ENCODE data around the gene PMAIP1. TPM values are rescaled to one million over a fixed set of nuclear protein-coding genes. Genes with fewer than 3 reads are reported as not detected.
"Not testable (repeated sequence)": the region's sequence is repeated elsewhere in the genome, so short reads cannot be mapped to it uniquely, and the experiment has no call there.

The PMAIP1 gene
- total RNA-seq, 3 donors from 2014 or later = 1.2 to 2.2 (median 2.1) TPM

DNA sequence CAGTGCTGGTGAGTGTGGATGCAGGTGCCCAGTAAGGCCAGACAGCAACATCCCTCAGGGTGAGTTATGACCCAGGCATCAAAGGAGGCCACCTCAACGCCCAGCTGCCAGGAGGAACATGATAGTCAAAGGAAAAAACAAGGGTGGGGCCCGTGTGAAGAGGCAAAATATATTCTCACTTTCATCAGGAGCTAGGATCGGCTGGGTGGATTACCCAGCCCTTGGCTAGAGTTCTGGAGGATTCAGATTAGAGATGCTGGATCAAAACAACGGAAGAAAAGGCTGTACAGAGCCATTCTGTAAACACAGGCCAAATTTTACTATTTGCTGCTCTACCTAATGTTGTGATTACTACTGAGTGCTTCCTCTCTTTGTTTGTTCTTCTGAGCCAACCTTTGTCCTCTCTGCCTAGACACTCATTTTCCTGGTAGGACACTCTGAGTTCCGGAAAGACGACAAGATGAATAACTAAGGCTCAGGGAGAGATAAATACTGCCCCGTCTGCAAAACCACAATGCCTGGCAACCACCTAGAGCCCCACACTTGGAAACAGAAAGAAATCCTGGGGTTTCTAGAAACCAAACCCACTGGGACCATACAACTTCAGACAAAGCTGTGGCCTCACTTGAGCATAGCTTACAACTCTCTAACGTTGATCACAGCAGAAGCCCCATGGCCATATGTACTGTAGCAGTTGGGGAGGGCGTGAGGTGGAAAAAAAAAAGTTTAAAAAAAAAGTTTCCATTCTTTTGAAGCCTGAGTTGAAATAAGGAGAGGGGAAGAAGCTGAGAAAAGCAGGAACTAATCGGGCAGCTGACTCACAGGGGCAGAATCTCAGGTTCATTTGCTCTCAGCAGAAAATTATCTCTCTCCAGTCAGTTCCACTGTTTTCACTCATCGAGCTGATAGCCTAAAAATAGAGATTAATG is 17.8 kb upstream of the PMAIP1 start:
- Histone ChIP-seq H3K36me3 (ENCODE audit: low read depth) (no peaks in the 10 kb centered on the region), H3K9me3 (no peaks in the 10 kb centered on the region), H3K4me1 (ENCODE audit: low read depth) (peaks cover 16% of the 10 kb centered on the region), H3K4me3 (no peak overlapping the region)
- intact Hi-C loops (cut with DNase I, micrococcal nuclease) = no loop called here
- TF ChIP-seq CTCF (IDR thresholded peaks at IDR 0.05) = no peak
- peak; percentile 96 for ATAC-seq
- DNase-seq = peak; percentile 43 to 59 (median 49)

- intact Hi-C loops (cut with DNase I, micrococcal nuclease) = no loop called here
- TF ChIP-seq CTCF (IDR thresholded peaks at IDR 0.05) = no peak
- DNase-seq (no peak), ATAC-seq (no peak)
- Histone ChIP-seq H3K4me1 (ENCODE audit: low read depth) (peaks cover 16% of the 10 kb centered on the region), H3K36me3 (ENCODE audit: low read depth) (no peaks in the 10 kb centered on the region), H3K9me3 (no peaks in the 10 kb centered on the region), H3K4me3 (no peak overlapping the region)
Observed at GRCh38 chr18:59884351-59884750, 15.4 kb upstream of the PMAIP1 start.

DNA sequence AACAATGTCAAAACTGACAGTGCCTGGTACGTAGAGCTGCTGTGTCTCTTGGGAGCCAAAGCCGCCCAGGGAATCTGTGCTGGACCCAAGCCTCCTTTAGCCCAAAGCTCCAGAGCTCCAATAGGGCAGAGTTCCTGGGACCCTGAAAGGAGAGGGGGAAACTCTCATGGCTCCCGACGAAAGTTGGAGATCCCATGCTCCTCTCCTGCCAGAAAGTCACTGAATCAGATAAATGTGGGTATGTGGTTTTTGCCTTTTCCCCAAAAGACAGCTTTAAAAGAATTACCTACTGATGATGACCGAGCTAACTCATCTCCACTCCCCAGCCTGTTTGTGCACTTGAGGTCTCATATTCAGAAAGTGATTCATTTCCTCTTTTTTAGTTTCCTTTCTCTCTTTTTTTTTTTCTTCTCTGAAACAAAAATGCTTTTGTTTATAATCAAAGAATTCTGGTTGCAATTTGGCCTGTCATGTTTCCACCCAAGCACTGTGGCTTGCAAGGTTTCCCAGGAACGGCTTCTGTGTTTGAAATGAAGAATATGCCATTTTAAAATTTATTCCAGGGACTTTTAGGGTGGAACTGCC is 14.1 kb upstream of the PMAIP1 start:
- no peak overlapping the region for H3K4me3 ChIP-seq
- ATAC-seq = no peak
- H3K9me3 ChIP-seq = no peaks in the 10 kb centered on the region
- DNase-seq = no peak
- H3K4me1 ChIP-seq (ENCODE audit: low read depth) = peaks cover 16% of the 10 kb centered on the region
- no peaks in the 10 kb centered on the region for H3K36me3 ChIP-seq (ENCODE audit: low read depth)
- intact Hi-C loops (cut with DNase I, micrococcal nuclease) = no loop called here
- TF ChIP-seq CTCF (IDR thresholded peaks at IDR 0.05) = no peak

- ATAC-seq; H3K36me3 ChIP-seq (ENCODE audit: low read depth); H3K4me3 ChIP-seq; intact Hi-C loops (cut with DNase I, micrococcal nuclease); H3K9me3 ChIP-seq; DNase-seq: not testable (repeated sequence)
- peaks cover 13% of the 10 kb centered on the region for H3K4me1 ChIP-seq (ENCODE audit: low read depth)
Observed at GRCh38 chr18:59886399-59886798, 13.4 kb upstream of the PMAIP1 start.

GRCh38 chr18:59892123-59892522 is 7.7 kb upstream of the PMAIP1 start:
- no peak for DNase-seq
- intact Hi-C loops (cut with DNase I, micrococcal nuclease) = no loop called here
- no peak for TF ChIP-seq CTCF (IDR thresholded peaks at IDR 0.05)
- no peaks in the 10 kb centered on the region for H3K36me3 ChIP-seq (ENCODE audit: low read depth)
- H3K4me3 ChIP-seq = no peak overlapping the region
- no peak for ATAC-seq
- no peaks in the 10 kb centered on the region for H3K4me1 ChIP-seq (ENCODE audit: low read depth)
- H3K9me3 ChIP-seq = no peaks in the 10 kb centered on the region

GRCh38 chr18:59893971-59894370 is 5.8 kb upstream of the PMAIP1 start:
- Histone ChIP-seq H3K9me3 (no peaks in the 10 kb centered on the region), H3K4me1 (ENCODE audit: low read depth) (peaks cover 6% of the 10 kb centered on the region), H3K4me3 (no peak overlapping the region), H3K36me3 (ENCODE audit: low read depth) (no peaks in the 10 kb centered on the region)
- no peak for TF ChIP-seq CTCF (IDR thresholded peaks at IDR 0.05)
- ATAC-seq (no peak), DNase-seq (no peak)
- intact Hi-C loops (cut with DNase I, micrococcal nuclease) = no loop called here

Measured in mucosa of descending colon (tissue), 3 donors.